ENCODE results near the gene PLXNA4. TPM values are rescaled to one million over a fixed set of nuclear protein-coding genes. Genes with fewer than 3 reads are reported as not detected.
A peak's percentile ranks its signal among the peaks of the same experiment; 100 is the strongest.

The PLXNA4 gene
- total RNA-seq, 1 experiment from 2014 or later = 11.2 TPM

DNA sequence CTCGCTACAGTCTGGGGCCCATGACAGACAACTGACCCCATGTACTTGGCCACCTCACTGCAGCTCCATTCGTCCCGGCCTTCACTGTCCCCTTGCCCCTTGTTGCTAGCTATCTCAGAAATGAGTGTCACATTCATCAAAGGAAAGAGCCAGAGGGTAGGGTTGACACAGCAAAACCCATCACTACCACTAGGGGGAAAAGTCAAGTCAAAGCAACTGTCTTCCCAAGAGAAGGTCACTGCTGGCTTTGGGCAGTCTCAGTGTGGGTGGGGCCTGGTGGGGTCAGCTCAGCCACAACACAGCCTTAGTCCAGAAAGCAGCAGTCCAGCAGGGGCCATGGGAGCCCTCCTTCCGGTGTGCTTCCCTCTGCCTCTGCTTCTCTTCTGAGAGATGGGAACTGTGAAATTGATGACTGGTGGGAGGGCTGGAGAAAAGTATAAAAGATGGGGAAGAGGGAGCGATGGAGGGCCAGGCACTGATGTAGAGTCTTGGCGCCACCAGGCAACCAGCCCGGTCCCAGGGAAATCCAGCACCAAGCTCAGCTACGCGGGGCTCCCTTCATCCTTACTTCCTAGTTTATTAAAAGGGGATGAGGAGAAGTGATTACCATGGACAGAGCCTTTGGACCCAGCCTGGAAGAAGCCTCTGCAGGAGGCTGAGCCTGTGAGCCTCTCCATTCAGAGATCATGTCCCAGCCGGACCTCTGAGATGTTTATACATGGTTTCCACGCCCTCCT, 58.0 kb downstream of the PLXNA4 start:
- Histone ChIP-seq H3K27me3 (no peaks in the 10 kb centered on the region), H3K4me3 (no peak overlapping the region)
- peak; percentile 11 to 38 for DNase-seq

GRCh38 chr7:132516042-132516840, 60.0 kb downstream of the PLXNA4 start:
- no peak overlapping the region for H3K27ac ChIP-seq

More for the DNA sequence above, 58.0 kb downstream of the PLXNA4 start:
- no peaks in the 10 kb centered on the region for H3K9me3 ChIP-seq (replicated peaks)
- no peaks in the 10 kb centered on the region for H3K36me3 ChIP-seq
- H3K27ac ChIP-seq = no peak overlapping the region
- no peaks in the 10 kb centered on the region for H3K4me1 ChIP-seq

GRCh38 chr7:132515181-132515580, 61.1 kb downstream of the PLXNA4 start:
- Histone ChIP-seq H3K36me3 (no peaks in the 10 kb centered on the region), H3K4me3 (no peak overlapping the region), H3K27ac (no peak overlapping the region), H3K27me3 (no peaks in the 10 kb centered on the region), H3K9me3 (replicated peaks) (no peaks in the 10 kb centered on the region), H3K4me1 (no peaks in the 10 kb centered on the region)
- no peak for DNase-seq

More at GRCh38 chr7:132516042-132516840, 60.0 kb downstream of the PLXNA4 start:
- H3K4me3 ChIP-seq = no peak overlapping the region
- no peaks in the 10 kb centered on the region for H3K4me1 ChIP-seq
- peak; percentile 34 to 43 for DNase-seq
- H3K9me3 ChIP-seq (replicated peaks) = no peaks in the 10 kb centered on the region
- H3K27me3 ChIP-seq = no peaks in the 10 kb centered on the region
- no peaks in the 10 kb centered on the region for H3K36me3 ChIP-seq

- no peak for DNase-seq
- Histone ChIP-seq H3K27ac (no peak overlapping the region), H3K9me3 (replicated peaks) (no peaks in the 10 kb centered on the region), H3K36me3 (no peaks in the 10 kb centered on the region), H3K4me1 (no peaks in the 10 kb centered on the region), H3K4me3 (no peak overlapping the region), H3K27me3 (no peaks in the 10 kb centered on the region)
Measured at GRCh38 chr7:132514430-132514829, 61.8 kb downstream of the PLXNA4 start.

GRCh38 chr7:132511921-132512320, 64.3 kb downstream of the PLXNA4 start:
- no peaks in the 10 kb centered on the region for H3K27me3 ChIP-seq
- no peaks in the 10 kb centered on the region for H3K4me1 ChIP-seq
- no peaks in the 10 kb centered on the region; the same call in 1 of the 2 replicates for H3K36me3 ChIP-seq
- no peak overlapping the region for H3K4me3 ChIP-seq
- H3K27ac ChIP-seq = no peak overlapping the region
- no peaks in the 10 kb centered on the region for H3K9me3 ChIP-seq (replicated peaks)
- no peak for DNase-seq

- DNase-seq = no peak
- Histone ChIP-seq H3K27ac (no peak overlapping the region), H3K36me3 (no peaks in the 10 kb centered on the region; the same call in 1 of the 2 replicates), H3K4me3 (no peak overlapping the region), H3K27me3 (no peaks in the 10 kb centered on the region), H3K9me3 (replicated peaks) (no peaks in the 10 kb centered on the region), H3K4me1 (no peaks in the 10 kb centered on the region)
Measured at GRCh38 chr7:132511387-132511786, 64.9 kb downstream of the PLXNA4 start.

GRCh38 chr7:132509643-132510042, 66.6 kb downstream of the PLXNA4 start:
- H3K9me3 ChIP-seq (replicated peaks) = no peaks in the 10 kb centered on the region
- no peaks in the 10 kb centered on the region for H3K27me3 ChIP-seq
- H3K4me1 ChIP-seq = no peaks in the 10 kb centered on the region
- no peak for DNase-seq
- H3K36me3 ChIP-seq = no peaks in the 10 kb centered on the region; the same call in 1 of the 2 replicates
- H3K27ac ChIP-seq = no peak overlapping the region
- H3K4me3 ChIP-seq = no peak overlapping the region

GRCh38 chr7:132508724-132509353, 67.4 kb downstream of the PLXNA4 start:
- no peak overlapping the region for H3K4me3 ChIP-seq
- DNase-seq = no peak
- H3K27me3 ChIP-seq = no peaks in the 10 kb centered on the region
- H3K27ac ChIP-seq = no peak overlapping the region
- H3K4me1 ChIP-seq = no peaks in the 10 kb centered on the region
- no peaks in the 10 kb centered on the region for H3K9me3 ChIP-seq (replicated peaks)
- H3K36me3 ChIP-seq = no peaks in the 10 kb centered on the region; the same call in 1 of the 2 replicates

- Histone ChIP-seq H3K4me1 (no peaks in the 10 kb centered on the region), H3K9me3 (replicated peaks) (no peaks in the 10 kb centered on the region), H3K27me3 (no peaks in the 10 kb centered on the region), H3K27ac (no peak overlapping the region), H3K36me3 (no peaks in the 10 kb centered on the region; the same call in 1 of the 2 replicates), H3K4me3 (no peak overlapping the region)
- DNase-seq = no peak
Measured at GRCh38 chr7:132504852-132505251, 71.4 kb downstream of the PLXNA4 start.

- Histone ChIP-seq H3K9me3 (replicated peaks) (no peaks in the 10 kb centered on the region), H3K4me3 (no peak overlapping the region), H3K27ac (no peak overlapping the region), H3K36me3 (no peaks in the 10 kb centered on the region; the same call in 1 of the 2 replicates), H3K27me3 (no peaks in the 10 kb centered on the region), H3K4me1 (no peaks in the 10 kb centered on the region)
- no peak for DNase-seq
Measured at GRCh38 chr7:132504071-132504470, 72.2 kb downstream of the PLXNA4 start.

GRCh38 chr7:132503415-132503814, 72.9 kb downstream of the PLXNA4 start:
- H3K9me3 ChIP-seq (replicated peaks) = no peaks in the 10 kb centered on the region
- H3K4me3 ChIP-seq = no peak overlapping the region
- no peaks in the 10 kb centered on the region for H3K4me1 ChIP-seq
- DNase-seq = no peak
- H3K27ac ChIP-seq = no peak overlapping the region
- no peaks in the 10 kb centered on the region; the same call in 1 of the 2 replicates for H3K36me3 ChIP-seq
- no peaks in the 10 kb centered on the region for H3K27me3 ChIP-seq

DNA sequence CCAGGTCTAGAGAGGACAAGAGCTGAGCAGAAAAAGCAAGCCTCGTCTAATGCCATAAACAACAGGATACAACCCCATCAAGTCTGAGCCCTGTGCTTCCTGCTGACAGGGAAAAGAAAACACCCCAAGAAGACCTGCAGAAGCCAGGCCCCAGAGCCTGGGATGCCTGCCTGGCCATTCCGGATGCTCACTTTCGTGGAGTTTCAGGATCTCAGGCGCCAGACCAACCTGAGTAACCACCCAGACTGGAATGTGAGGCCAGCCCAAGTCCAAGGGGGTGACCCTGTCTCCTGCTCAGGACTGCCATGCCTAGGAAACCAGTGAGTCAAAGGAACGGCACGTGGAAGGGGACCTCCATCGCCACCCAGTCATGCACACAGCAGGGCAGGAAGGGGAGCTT, 74.3 kb downstream of the PLXNA4 start:
- Histone ChIP-seq H3K4me3 (no peak overlapping the region), H3K4me1 (no peaks in the 10 kb centered on the region), H3K9me3 (replicated peaks) (no peaks in the 10 kb centered on the region), H3K27me3 (no peaks in the 10 kb centered on the region), H3K27ac (no peak overlapping the region), H3K36me3 (no peaks in the 10 kb centered on the region)
- DNase-seq = no peak

GRCh38 chr7:132500727-132501440, 75.4 kb downstream of the PLXNA4 start:
- Histone ChIP-seq H3K36me3 (no peaks in the 10 kb centered on the region), H3K9me3 (replicated peaks) (no peaks in the 10 kb centered on the region), H3K27me3 (no peaks in the 10 kb centered on the region), H3K27ac (no peak overlapping the region), H3K4me1 (no peaks in the 10 kb centered on the region), H3K4me3 (no peak overlapping the region)
- no peak for DNase-seq

DNA sequence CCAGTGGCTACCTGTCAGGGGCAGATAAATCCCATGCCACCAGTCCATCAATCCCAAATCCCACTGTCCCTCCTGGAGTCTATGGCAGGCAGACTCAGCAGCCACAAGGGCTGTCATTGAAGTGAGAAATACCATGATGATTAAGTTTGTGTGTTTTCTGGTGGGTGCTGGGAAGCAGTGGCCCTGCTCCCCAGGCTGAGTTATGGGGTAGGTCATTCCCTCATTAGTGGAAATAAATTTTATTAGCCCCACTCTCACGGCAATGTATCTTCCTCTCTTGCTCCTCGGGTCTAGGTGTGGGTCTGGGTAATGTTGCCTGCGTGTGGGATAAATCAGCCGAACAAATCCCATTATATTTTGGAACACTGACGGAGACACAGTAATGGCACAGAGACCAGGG, 76.8 kb downstream of the PLXNA4 start:
- no peak overlapping the region for H3K27ac ChIP-seq
- H3K4me1 ChIP-seq = no peaks in the 10 kb centered on the region
- H3K27me3 ChIP-seq = no peaks in the 10 kb centered on the region
- H3K36me3 ChIP-seq = no peaks in the 10 kb centered on the region
- no peaks in the 10 kb centered on the region for H3K9me3 ChIP-seq (replicated peaks)
- H3K4me3 ChIP-seq = no peak overlapping the region
- no peak for DNase-seq
